ENCODE measurements around the gene LCMT2. TPM values are rescaled to one million over a fixed set of nuclear protein-coding genes. Genes with fewer than 3 reads are reported as not detected.

Gene LCMT2
- total and polyA plus RNA-seq, 2 of the 8 experiments (the other 6 are each of a cell fraction or from before 2014, with no cell fraction given): 11.2 to 11.9 TPM

GRCh38 chr15:43346305-43346704 is 15.9 kb upstream of the LCMT2 start (continued):
- TF ChIP-seq KDM4A (IDR thresholded peaks at IDR 0.05; ENCODE audit: low read depth, low read length, severe bottlenecking) (no peak), EGR1 (IDR thresholded peaks at IDR 0.05; ENCODE audit: borderline replicate concordance, low read depth, low read length) (no peak), ATF2 (IDR thresholded peaks at IDR 0.05; ENCODE audit: low read length) (no peak), JUND (IDR thresholded peaks at IDR 0.05; ENCODE audit: low read length) (no peak)

Data from H1 (cell line).